Vagina (tissue), 2 donors: ENCODE data around the gene GNG4. TPM values are rescaled to one million over a fixed set of nuclear protein-coding genes. Genes with fewer than 3 reads are reported as not detected.

Source experiments
- DNase-seq, 2 donors: peaks; one replicate each; pipeline ENCODE4 v3.0.0-alpha.2; 2017; ENCODE audit errors: extremely low spot score in 2 of 2
- H3K27ac ChIP-seq: fragments of 200-600 bp; sonication (generic); one replicate; pipeline ENCODE4 v1.5.1; 2019
- H3K27me3 ChIP-seq: fragments of 200-600 bp; sonication (generic); one replicate; pipeline ENCODE4 v1.5.1; 2019
- H3K36me3 ChIP-seq, 2 donors: fragments of 200-600 bp; sonication (generic); one replicate each; pipeline ENCODE4 v1.5.1; 2017 to 2019
- H3K4me1 ChIP-seq: fragments of 200-600 bp; sonication (generic); one replicate; pipeline ENCODE4 v1.5.1; 2019
- H3K4me3 ChIP-seq, 2 donors: fragments of 200-600 bp; sonication (generic); 1 replicate in 1 of 2; 2 replicates in 1 of 2; pipeline ENCODE4 v1.5.1; 2016 to 2019
- H3K9me3 ChIP-seq: fragments of 200-600 bp; sonication (generic); one replicate; pipeline ENCODE4 v1.5.1; 2019
- POLR2A ChIP-seq, 2 donors: fragments of 450-650 bp; IDR thresholded peaks; one replicate each; pipeline ENCODE4 v1.6.1; 2017; ENCODE audit warnings: antibody characterized with exemption in 2 of 2, mild to moderate bottlenecking in 2 of 2, moderate library complexity in 2 of 2
- POLR2AphosphoS5 ChIP-seq, 2 donors: sonication (generic); formaldehyde crosslinking; IDR thresholded peaks; one replicate each; pipeline ENCODE4 v1.9.0; 2017; ENCODE audit warnings: antibody characterized with exemption in 2 of 2, mild to moderate bottlenecking in 2 of 2, low read depth in 1 of 2; ENCODE audit not compliant: insufficient read depth in 1 of 2
- intact Hi-C: fragments of 100-400 bp; cut with DNase I; formaldehyde crosslinking; loops from one replicate; pipeline ENCODE4 v1.15.1; 2023
- small RNA-seq: library from RNA; depleted of rRNA; stranded (forward); fragments of <200 nt; gene quantifications from one replicate; pipeline ENCODE3, GENCODE V24; 2016
- total RNA-seq: library from RNA; depleted of rRNA; stranded (reverse); fragments of >200 nt; gene quantifications from one replicate; pipeline ENCODE4 v1.2.3, GENCODE V29; 2016
- TF ChIP-seq, protein P1 (sequence below), 3 experiments: fragments of 450-650 bp in 2 of 3; fragments of 200-600 bp in 1 of 3; sonication (generic) in 1 of 3; IDR thresholded peaks; one replicate each; pipeline ENCODE4 v1.5.1; 2017 to 2019; ENCODE audit warnings: antibody characterized with exemption in 3 of 3, mild to moderate bottlenecking in 2 of 3, moderate library complexity in 2 of 3

The GNG4 gene
- total RNA-seq, 1 donor from 2014 or later: 6.6 TPM

DNA sequence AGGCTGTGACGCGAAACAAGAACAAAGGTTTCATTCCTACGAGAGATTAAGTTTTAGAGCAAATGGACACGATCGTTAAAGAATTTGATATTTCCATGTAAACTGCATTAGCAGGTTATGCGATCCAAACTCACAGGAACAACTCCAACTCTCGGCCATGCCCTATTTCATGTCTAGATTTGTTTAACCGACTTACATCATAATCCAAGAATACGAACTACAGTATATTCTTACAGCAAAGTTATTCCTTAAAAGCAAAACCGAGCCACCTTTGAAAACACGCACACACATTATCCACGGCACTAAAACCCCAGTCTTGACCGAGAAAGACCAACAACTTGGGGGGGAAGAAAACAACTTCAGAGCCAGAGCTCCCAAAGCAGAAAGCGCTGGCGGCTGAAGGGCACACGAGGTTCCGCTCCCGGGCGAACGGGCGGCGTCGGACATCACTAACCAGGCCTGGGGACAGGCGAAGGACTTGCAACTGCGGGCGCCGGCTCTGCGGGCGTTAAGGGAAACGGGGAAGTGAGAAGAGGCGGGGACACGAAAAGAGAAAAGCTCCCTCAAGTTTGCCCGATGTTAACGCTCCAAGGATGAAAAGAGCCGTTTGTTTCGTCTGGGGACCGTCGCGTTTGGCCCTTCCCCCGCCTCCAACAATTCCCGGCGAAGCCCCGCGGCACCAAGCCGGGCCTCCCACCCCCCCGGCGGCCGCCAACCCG is 146.0 kb downstream of the GNG4 start:
- intact Hi-C loops: no loop called here
- DNase-seq: peak in 1 of 2 donors; percentile 87
- H3K27ac ChIP-seq: peak overlapping the region; percentile 98
- H3K9me3 ChIP-seq: no peaks in the 10 kb centered on the region
- no peaks in the 10 kb centered on the region for H3K36me3 ChIP-seq
- H3K4me3 ChIP-seq: peak overlapping the region; percentile 65 to 85
- peaks cover 26% of the 10 kb centered on the region for H3K4me1 ChIP-seq
- H3K27me3 ChIP-seq: no peaks in the 10 kb centered on the region
- no peak for TF ChIP-seq POLR2A (IDR thresholded peaks at IDR 0.05)
- TF ChIP-seq POLR2AphosphoS5 (IDR thresholded peaks at IDR 0.05; ENCODE audit: insufficient read depth in 1 of 2, low read depth in 1 of 2): no peak
- TF ChIP-seq, protein P1, sequence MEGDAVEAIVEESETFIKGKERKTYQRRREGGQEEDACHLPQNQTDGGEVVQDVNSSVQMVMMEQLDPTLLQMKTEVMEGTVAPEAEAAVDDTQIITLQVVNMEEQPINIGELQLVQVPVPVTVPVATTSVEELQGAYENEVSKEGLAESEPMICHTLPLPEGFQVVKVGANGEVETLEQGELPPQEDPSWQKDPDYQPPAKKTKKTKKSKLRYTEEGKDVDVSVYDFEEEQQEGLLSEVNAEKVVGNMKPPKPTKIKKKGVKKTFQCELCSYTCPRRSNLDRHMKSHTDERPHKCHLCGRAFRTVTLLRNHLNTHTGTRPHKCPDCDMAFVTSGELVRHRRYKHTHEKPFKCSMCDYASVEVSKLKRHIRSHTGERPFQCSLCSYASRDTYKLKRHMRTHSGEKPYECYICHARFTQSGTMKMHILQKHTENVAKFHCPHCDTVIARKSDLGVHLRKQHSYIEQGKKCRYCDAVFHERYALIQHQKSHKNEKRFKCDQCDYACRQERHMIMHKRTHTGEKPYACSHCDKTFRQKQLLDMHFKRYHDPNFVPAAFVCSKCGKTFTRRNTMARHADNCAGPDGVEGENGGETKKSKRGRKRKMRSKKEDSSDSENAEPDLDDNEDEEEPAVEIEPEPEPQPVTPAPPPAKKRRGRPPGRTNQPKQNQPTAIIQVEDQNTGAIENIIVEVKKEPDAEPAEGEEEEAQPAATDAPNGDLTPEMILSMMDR (IDR thresholded peaks at IDR 0.05): no peak

DNA sequence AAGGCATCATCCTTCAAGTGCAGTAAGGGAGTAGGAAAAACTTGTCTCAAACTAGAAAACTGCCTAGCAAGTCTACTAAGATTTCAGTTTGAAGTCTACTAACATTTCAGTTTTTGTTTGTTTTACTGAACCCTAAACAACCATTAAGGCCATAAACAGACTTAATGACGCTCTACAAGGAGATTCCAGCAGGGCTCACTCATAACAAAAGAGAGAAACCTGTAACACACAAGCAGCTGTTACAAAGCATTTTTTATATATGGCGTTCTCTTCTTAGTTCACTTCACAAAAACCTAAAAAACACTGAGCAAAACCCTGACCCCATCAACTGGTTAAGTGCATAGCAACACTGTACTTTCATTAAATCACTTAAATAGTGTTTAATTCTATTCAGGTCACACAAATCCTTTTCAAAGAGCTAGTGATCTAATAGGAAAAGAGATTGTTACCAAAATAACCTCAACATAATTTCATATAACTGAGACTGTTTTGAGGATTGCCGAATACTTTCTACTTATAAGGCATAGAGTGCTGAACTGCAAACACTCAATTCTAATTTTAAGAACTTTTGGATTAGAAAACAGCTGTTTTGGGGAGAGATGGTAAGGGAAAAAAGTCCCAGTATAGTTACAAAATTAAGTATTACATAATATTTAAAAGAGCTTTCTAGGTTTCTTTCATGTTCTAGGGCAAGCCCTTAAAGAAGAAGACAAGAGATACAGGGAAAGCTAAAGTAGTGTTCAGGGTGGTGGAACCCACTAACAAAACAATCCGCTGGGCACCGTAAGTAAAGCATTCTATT is 146.8 kb downstream of the GNG4 start:
- intact Hi-C loops: no loop called here
- Histone ChIP-seq H3K4me1 (peaks cover 26% of the 10 kb centered on the region), H3K27me3 (no peaks in the 10 kb centered on the region), H3K36me3 (no peaks in the 10 kb centered on the region), H3K4me3 (peak overlapping the region; percentile 65 to 85), H3K27ac (peak overlapping the region; percentile 98), H3K9me3 (no peaks in the 10 kb centered on the region)
- DNase-seq: no peak
- TF ChIP-seq, protein P1 (IDR thresholded peaks at IDR 0.05): no peak
- peak in 1 of 2 donors; percentile 34 for TF ChIP-seq POLR2AphosphoS5 (IDR thresholded peaks at IDR 0.05; ENCODE audit: insufficient read depth in 1 of 2, low read depth in 1 of 2)

DNA sequence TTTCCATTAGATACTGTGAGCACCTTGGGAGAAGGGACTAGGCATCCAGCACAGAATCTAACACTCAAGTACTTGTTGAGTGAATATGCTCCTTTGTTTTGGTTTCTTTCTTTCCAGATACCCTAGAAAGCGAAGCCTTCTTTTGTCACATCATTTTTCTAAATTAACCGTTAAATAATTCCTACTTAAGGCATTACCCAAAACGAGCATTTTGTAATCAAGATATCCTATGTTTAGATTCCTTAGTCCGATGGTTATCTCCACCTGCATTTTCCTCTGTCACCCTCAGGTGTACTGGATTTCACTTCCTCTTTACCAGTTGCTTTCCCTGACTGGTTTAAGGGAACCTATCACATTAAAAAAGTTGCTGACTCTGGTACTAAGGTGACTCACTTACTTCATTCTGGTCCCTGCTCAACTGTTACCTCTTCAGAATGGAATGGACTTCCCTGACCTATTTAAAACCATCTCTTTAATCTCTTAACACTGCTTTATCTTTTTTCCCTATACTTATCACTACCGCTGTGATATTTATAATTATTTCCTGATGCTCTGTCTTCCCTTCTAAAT is 148.5 kb downstream of the GNG4 start:
- peaks cover 23% of the 10 kb centered on the region for H3K4me1 ChIP-seq
- no peak for DNase-seq
- no peak overlapping the region for H3K4me3 ChIP-seq
- H3K27me3 ChIP-seq: no peaks in the 10 kb centered on the region
- H3K27ac ChIP-seq: no peak overlapping the region
- H3K9me3 ChIP-seq: no peaks in the 10 kb centered on the region
- peak in 1 of 2 donors; percentile 23 for TF ChIP-seq POLR2AphosphoS5 (IDR thresholded peaks at IDR 0.05; ENCODE audit: insufficient read depth in 1 of 2, low read depth in 1 of 2)
- TF ChIP-seq POLR2A (IDR thresholded peaks at IDR 0.05): no peak
- TF ChIP-seq, protein P1 (IDR thresholded peaks at IDR 0.05): no peak
- no peaks in the 10 kb centered on the region for H3K36me3 ChIP-seq
- intact Hi-C loops: no loop called here

Small RNA genes within 50 kb of the gene (small RNA-seq; reads per million reads assigned to genes)
- gene MTCO3P46 (not detected), gene MTND4LP21 (not detected)

Other genes with a start within 250 kb of the GNG4 start
- 48.6 TPM for gene B3GALNT2, start 145.3 kb downstream of the GNG4 start, total RNA-seq
- 52.1 TPM for gene LYST, start 217.1 kb upstream of the GNG4 start, total RNA-seq